ENCODE data around the gene ACSS2. TPM values are rescaled to one million over a fixed set of nuclear protein-coding genes. Genes with fewer than 3 reads are reported as not detected.

ACSS2 gene
- total RNA-seq, 1 donor = 76.4 TPM

GRCh38 chr20:34940081-34940481, 63.7 kb downstream of the ACSS2 start:
- Histone ChIP-seq H3K79me2 (ENCODE audit: insufficient read depth, low read length) (no peaks in the 10 kb centered on the region), H4K20me1 (ENCODE audit: insufficient read depth, low read length) (no peaks in the 10 kb centered on the region), H3K27ac (ENCODE audit: low read depth, low read length) (no peak overlapping the region), H3K27me3 (ENCODE audit: insufficient read depth, low read length) (no peaks in the 10 kb centered on the region), H3K9me3 (ENCODE audit: low read depth, low read length) (no peaks in the 10 kb centered on the region), H3K36me3 (ENCODE audit: insufficient read depth, low read length) (peaks cover 62% of the 10 kb centered on the region), H2AFZ (ENCODE audit: low read length) (no peak overlapping the region), H3K4me3 (ENCODE audit: insufficient read depth, low read length) (no peak overlapping the region), H3K4me2 (ENCODE audit: insufficient read depth, low read length) (no peak overlapping the region), H3K4me1 (ENCODE audit: insufficient read depth, low read length) (peaks cover 4% of the 10 kb centered on the region)
- TF ChIP-seq CTCF (IDR thresholded peaks at IDR 0.05; ENCODE audit: extremely low read depth, low read depth, low read length) = no peak
- DNase-seq (ENCODE audit: insufficient read length, low spot score, missing footprints) = peak; percentile 11

GRCh38 chr20:34941226-34941625, 64.8 kb downstream of the ACSS2 start:
- H3K4me3 ChIP-seq (ENCODE audit: insufficient read depth, low read length) = no peak overlapping the region
- no peaks in the 10 kb centered on the region for H3K79me2 ChIP-seq (ENCODE audit: insufficient read depth, low read length)
- peak overlapping the region; percentile 62 for H3K27ac ChIP-seq (ENCODE audit: low read depth, low read length)
- H3K4me1 ChIP-seq (ENCODE audit: insufficient read depth, low read length) = peaks cover 4% of the 10 kb centered on the region
- H3K36me3 ChIP-seq (ENCODE audit: insufficient read depth, low read length) = peaks cover 63% of the 10 kb centered on the region
- TF ChIP-seq CTCF (IDR thresholded peaks at IDR 0.05; ENCODE audit: extremely low read depth, low read depth, low read length) = no peak
- no peak overlapping the region for H3K4me2 ChIP-seq (ENCODE audit: insufficient read depth, low read length)
- no peaks in the 10 kb centered on the region for H3K27me3 ChIP-seq (ENCODE audit: insufficient read depth, low read length)
- H4K20me1 ChIP-seq (ENCODE audit: insufficient read depth, low read length) = no peaks in the 10 kb centered on the region
- no peak overlapping the region for H2AFZ ChIP-seq (ENCODE audit: low read length)
- DNase-seq (ENCODE audit: insufficient read length, low spot score, missing footprints) = peak; percentile 72
- H3K9me3 ChIP-seq (ENCODE audit: low read depth, low read length) = no peaks in the 10 kb centered on the region

GRCh38 chr20:34942301-34942700, 65.9 kb downstream of the ACSS2 start:
- no peaks in the 10 kb centered on the region for H4K20me1 ChIP-seq (ENCODE audit: insufficient read depth, low read length)
- H3K79me2 ChIP-seq (ENCODE audit: insufficient read depth, low read length) = no peaks in the 10 kb centered on the region
- H3K4me1 ChIP-seq (ENCODE audit: insufficient read depth, low read length) = peaks cover 4% of the 10 kb centered on the region
- no peaks in the 10 kb centered on the region for H3K9me3 ChIP-seq (ENCODE audit: low read depth, low read length)
- DNase-seq (ENCODE audit: insufficient read length, low spot score, missing footprints) = peak; percentile 29
- H2AFZ ChIP-seq (ENCODE audit: low read length) = no peak overlapping the region
- no peak overlapping the region for H3K4me3 ChIP-seq (ENCODE audit: insufficient read depth, low read length)
- H3K27ac ChIP-seq (ENCODE audit: low read depth, low read length) = no peak overlapping the region
- TF ChIP-seq CTCF (IDR thresholded peaks at IDR 0.05; ENCODE audit: extremely low read depth, low read depth, low read length) = no peak
- no peak overlapping the region for H3K4me2 ChIP-seq (ENCODE audit: insufficient read depth, low read length)
- peaks cover 57% of the 10 kb centered on the region for H3K36me3 ChIP-seq (ENCODE audit: insufficient read depth, low read length)
- H3K27me3 ChIP-seq (ENCODE audit: insufficient read depth, low read length) = no peaks in the 10 kb centered on the region

GRCh38 chr20:34943808-34944567, 67.6 kb downstream of the ACSS2 start:
- H2AFZ ChIP-seq (ENCODE audit: low read length) = no peak overlapping the region
- no peak overlapping the region for H3K4me3 ChIP-seq (ENCODE audit: insufficient read depth, low read length)
- no peak for DNase-seq (ENCODE audit: insufficient read length, low spot score, missing footprints)
- H3K4me2 ChIP-seq (ENCODE audit: insufficient read depth, low read length) = no peak overlapping the region
- no peak overlapping the region for H3K27ac ChIP-seq (ENCODE audit: low read depth, low read length)
- H3K9me3 ChIP-seq (ENCODE audit: low read depth, low read length) = no peaks in the 10 kb centered on the region
- peaks cover 11% of the 10 kb centered on the region for H3K4me1 ChIP-seq (ENCODE audit: insufficient read depth, low read length)
- no peak for TF ChIP-seq CTCF (IDR thresholded peaks at IDR 0.05; ENCODE audit: extremely low read depth, low read depth, low read length)
- H3K79me2 ChIP-seq (ENCODE audit: insufficient read depth, low read length) = no peaks in the 10 kb centered on the region
- H3K36me3 ChIP-seq (ENCODE audit: insufficient read depth, low read length) = peaks cover 51% of the 10 kb centered on the region
- H3K27me3 ChIP-seq (ENCODE audit: insufficient read depth, low read length) = no peaks in the 10 kb centered on the region
- no peaks in the 10 kb centered on the region for H4K20me1 ChIP-seq (ENCODE audit: insufficient read depth, low read length)
